Mucosa of rectum (tissue), 2 donors: Measurements from ENCODE around the gene CACUL1.

ENCODE experiments used
- H3K27ac ChIP-seq, 2 donors: one replicate each; pipeline ENCODE4 v1.7.0; 2013; ENCODE audit warnings: inconsistent platforms in 2 of 2, low read depth in 2 of 2, low read length in 2 of 2
- H3K27me3 ChIP-seq, 2 donors: one replicate each; pipeline ENCODE4 v1.7.0; 2013; ENCODE audit warnings: low read length in 2 of 2; ENCODE audit not compliant: control insufficient read depth in 2 of 2, insufficient read depth in 2 of 2
- H3K36me3 ChIP-seq, 2 donors: one replicate each; pipeline ENCODE4 v1.7.0; 2013; ENCODE audit warnings: low read length in 2 of 2; ENCODE audit not compliant: control insufficient read depth in 2 of 2, insufficient read depth in 2 of 2
- H3K4me1 ChIP-seq, 2 donors: one replicate each; pipeline ENCODE4 v1.7.0; 2013; ENCODE audit warnings: low read length in 2 of 2, mild to moderate bottlenecking in 1 of 2; ENCODE audit not compliant: control insufficient read depth in 2 of 2, insufficient read depth in 2 of 2
- H3K4me3 ChIP-seq, 2 donors: one replicate each; pipeline ENCODE4 v1.7.0; 2013; ENCODE audit warnings: low read length in 2 of 2
- H3K9ac ChIP-seq, 2 donors: one replicate each; pipeline ENCODE4 v1.7.0; 2013; ENCODE audit warnings: low read length in 2 of 2, low read depth in 1 of 2, mild to moderate bottlenecking in 1 of 2
- H3K9me3 ChIP-seq, 2 donors: one replicate each; pipeline ENCODE4 v1.7.0; 2013; ENCODE audit warnings: low read length in 2 of 2; ENCODE audit not compliant: control insufficient read depth in 2 of 2
- donor health status: healthy.
- donor health status: Normal muscosa, but diverticular disease.

The CACUL1 gene

GRCh38 chr10:118720685-118721538, 33.9 kb downstream of the CACUL1 start:
- Histone ChIP-seq H3K9ac (no peak overlapping the region), H3K36me3 (no peaks in the 10 kb centered on the region), H3K4me1 (no peaks in the 10 kb centered on the region), H3K4me3 (no peak overlapping the region), H3K9me3 (no peaks in the 10 kb centered on the region), H3K27me3 (no peaks in the 10 kb centered on the region), H3K27ac (no peak overlapping the region)

- no peaks in the 10 kb centered on the region for H3K4me1 ChIP-seq
- no peaks in the 10 kb centered on the region for H3K36me3 ChIP-seq
- H3K4me3 ChIP-seq, result no peak overlapping the region
- H3K9ac ChIP-seq, result no peak overlapping the region
- no peaks in the 10 kb centered on the region for H3K27me3 ChIP-seq
- no peaks in the 10 kb centered on the region for H3K9me3 ChIP-seq
- no peak overlapping the region for H3K27ac ChIP-seq
Measured at GRCh38 chr10:118714366-118714765, 40.4 kb downstream of the CACUL1 start.

- H3K4me3 ChIP-seq, result no peak overlapping the region
- H3K4me1 ChIP-seq, result no peaks in the 10 kb centered on the region
- H3K27ac ChIP-seq, result no peak overlapping the region
- no peaks in the 10 kb centered on the region for H3K27me3 ChIP-seq
- no peak overlapping the region for H3K9ac ChIP-seq
- H3K9me3 ChIP-seq, result no peaks in the 10 kb centered on the region
- no peaks in the 10 kb centered on the region for H3K36me3 ChIP-seq
Measured at GRCh38 chr10:118712930-118713634, 41.7 kb downstream of the CACUL1 start.

GRCh38 chr10:118712080-118712479, 42.7 kb downstream of the CACUL1 start:
- Histone ChIP-seq H3K9me3 (no peaks in the 10 kb centered on the region), H3K27ac (no peak overlapping the region), H3K27me3 (no peaks in the 10 kb centered on the region), H3K9ac (no peak overlapping the region), H3K4me1 (no peaks in the 10 kb centered on the region), H3K36me3 (no peaks in the 10 kb centered on the region), H3K4me3 (no peak overlapping the region)

- Histone ChIP-seq H3K36me3 (peaks cover 0 to 4% of the 10 kb centered on the region in 2 donors), H3K4me3 (no peak overlapping the region), H3K9me3 (no peaks in the 10 kb centered on the region), H3K4me1 (no peaks in the 10 kb centered on the region), H3K9ac (no peak overlapping the region), H3K27ac (no peak overlapping the region), H3K27me3 (no peaks in the 10 kb centered on the region)
Measured at GRCh38 chr10:118710487-118710886, 44.3 kb downstream of the CACUL1 start.

- H3K4me1 ChIP-seq, result no peaks in the 10 kb centered on the region
- H3K27ac ChIP-seq, result no peak overlapping the region
- H3K27me3 ChIP-seq, result no peaks in the 10 kb centered on the region
- H3K9ac ChIP-seq, result no peak overlapping the region
- H3K36me3 ChIP-seq, result peaks cover 0 to 4% of the 10 kb centered on the region in 2 donors
- no peak overlapping the region for H3K4me3 ChIP-seq
- no peaks in the 10 kb centered on the region for H3K9me3 ChIP-seq
Measured at GRCh38 chr10:118708571-118708970, 46.2 kb downstream of the CACUL1 start.

GRCh38 chr10:118704711-118705110, 50.1 kb downstream of the CACUL1 start:
- Histone ChIP-seq H3K27ac (no peak overlapping the region), H3K27me3 (no peaks in the 10 kb centered on the region), H3K4me3 (no peak overlapping the region), H3K9me3 (no peaks in the 10 kb centered on the region), H3K36me3 (peaks cover 0 to 16% of the 10 kb centered on the region in 2 donors), H3K9ac (no peak overlapping the region), H3K4me1 (no peaks in the 10 kb centered on the region)

GRCh38 chr10:118701529-118702323, 53.0 kb downstream of the CACUL1 start:
- H3K27me3 ChIP-seq, result no peaks in the 10 kb centered on the region
- H3K27ac ChIP-seq, result no peak overlapping the region
- H3K9ac ChIP-seq, result no peak overlapping the region
- no peak overlapping the region for H3K4me3 ChIP-seq
- H3K9me3 ChIP-seq, result no peaks in the 10 kb centered on the region
- no peaks in the 10 kb centered on the region for H3K4me1 ChIP-seq
- peaks cover 0 to 19% of the 10 kb centered on the region in 2 donors for H3K36me3 ChIP-seq

GRCh38 chr10:118698421-118698820, 56.3 kb downstream of the CACUL1 start:
- H3K36me3 ChIP-seq, result peaks cover 0 to 15% of the 10 kb centered on the region in 2 donors
- H3K4me3 ChIP-seq, result no peak overlapping the region
- no peak overlapping the region for H3K9ac ChIP-seq
- no peaks in the 10 kb centered on the region for H3K9me3 ChIP-seq
- H3K27me3 ChIP-seq, result no peaks in the 10 kb centered on the region
- H3K27ac ChIP-seq, result no peak overlapping the region
- H3K4me1 ChIP-seq, result no peaks in the 10 kb centered on the region

- Histone ChIP-seq H3K4me3 (no peak overlapping the region), H3K9me3 (no peaks in the 10 kb centered on the region), H3K27me3 (no peaks in the 10 kb centered on the region), H3K36me3 (peaks cover 4 to 5% of the 10 kb centered on the region in 2 donors), H3K27ac (no peak overlapping the region), H3K9ac (no peak overlapping the region), H3K4me1 (no peaks in the 10 kb centered on the region)
Measured at GRCh38 chr10:118694848-118695247, 59.9 kb downstream of the CACUL1 start.
